Colonic mucosa (tissue), 4 donors: ENCODE results near the gene TRPV6. TPM values are rescaled to one million over a fixed set of nuclear protein-coding genes. Genes with fewer than 3 reads are reported as not detected.

Experiments
- DNase-seq: peaks from one replicate; pipeline ENCODE4 v3.0.0-alpha.2; 2020
- H3K27ac ChIP-seq: fragments of 200-600 bp; one replicate; pipeline ENCODE4 v1.8.0; 2021
- H3K27me3 ChIP-seq: fragments of 200-600 bp; one replicate; pipeline ENCODE4 v1.8.0; 2021
- H3K36me3 ChIP-seq: fragments of 200-600 bp; one replicate; pipeline ENCODE4 v1.8.0; 2021
- H3K4me1 ChIP-seq: fragments of 200-600 bp; one replicate; pipeline ENCODE4 v1.8.0; 2021; ENCODE audit warnings: mild to moderate bottlenecking
- H3K4me3 ChIP-seq: fragments of 200-600 bp; one replicate; pipeline ENCODE4 v1.8.0; 2021
- H3K9ac ChIP-seq, 2 donors: one replicate each; pipeline ENCODE4 v1.7.0; 2013; ENCODE audit warnings: control low read depth in 2 of 2, low read depth in 2 of 2, low read length in 2 of 2
- H3K9me3 ChIP-seq: fragments of 200-600 bp; one replicate; pipeline ENCODE4 v1.8.0; 2021
- intact Hi-C: fragments of 100-400 bp; cut with DNase I; formaldehyde crosslinking; loops from one replicate; pipeline ENCODE4 v1.14.1; 2022
- total RNA-seq, 2 donors: library from RNA; stranded (reverse); fragmentation: NEBNext Ultra II Directional in 1 of 2; extraction: Animal tissue kit (Norgen Biotek cat#: 25700) in 1 of 2; gene quantifications; one replicate each; pipeline ENCODE4 v1.2.1, GENCODE V29; 2021
- TF ChIP-seq, protein P1 (sequence below): fragments of 200-600 bp; IDR thresholded peaks from one replicate; pipeline ENCODE4 v1.8.0; 2022; ENCODE audit warnings: antibody characterized with exemption, mild to moderate bottlenecking
- donor health status: healthy.
- donor health status: DM: no; HTN: no; CAD: no.
- donor health status: DM: no; HTN: no; CAD: no.

TRPV6 gene
- total RNA-seq, result under 1 TPM; 0.05 to 0.61 TPM

DNA sequence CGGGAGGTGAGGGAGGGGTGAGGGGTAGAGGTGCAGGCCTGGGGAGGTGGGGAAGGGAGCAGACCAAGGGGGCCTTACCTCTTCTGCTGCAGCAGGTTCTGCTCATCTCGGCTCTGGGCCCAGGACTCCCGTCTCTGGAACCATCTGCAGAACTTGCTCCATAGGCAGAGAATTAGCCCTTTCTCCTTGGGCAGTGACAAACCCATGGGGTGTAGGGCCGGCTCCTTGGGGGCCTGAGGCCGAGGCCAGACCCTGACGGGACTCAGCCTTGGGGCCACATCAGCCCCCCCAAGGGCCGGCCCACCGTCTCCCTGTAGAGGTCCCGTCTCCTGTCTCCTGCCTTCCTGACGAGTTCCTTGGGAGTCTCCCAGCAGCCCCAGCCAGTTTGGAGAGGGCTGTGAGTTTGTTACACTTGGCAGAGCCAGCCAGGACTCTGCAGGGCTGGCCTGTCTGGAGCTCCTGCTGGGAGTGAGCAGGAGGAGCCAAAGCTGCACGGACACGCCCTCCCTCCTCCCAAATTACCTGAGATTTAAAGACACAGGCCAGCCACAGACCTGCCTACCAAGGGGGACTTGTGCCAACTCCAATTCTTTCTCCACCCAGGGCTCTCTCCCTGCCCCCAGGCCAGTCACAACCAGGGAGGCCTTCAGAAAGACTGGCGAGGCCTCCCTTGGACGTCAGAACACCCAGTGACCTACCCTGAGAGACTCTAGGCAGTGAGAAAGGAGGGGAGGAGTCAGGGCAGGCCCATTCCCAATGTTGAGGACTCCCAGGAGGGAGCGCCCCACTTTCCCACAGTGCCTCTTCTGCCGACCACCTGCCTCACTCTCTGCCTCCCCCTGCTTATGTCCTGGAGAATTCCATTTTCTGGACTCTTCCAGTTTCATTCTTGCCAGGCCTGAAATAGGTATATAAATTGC, at the start of gene TRPV6:
Gene TRPV6, minus strand, starts transcription at position 435 of the 920 bp plus-strand sequence.
- TF ChIP-seq, protein P1, sequence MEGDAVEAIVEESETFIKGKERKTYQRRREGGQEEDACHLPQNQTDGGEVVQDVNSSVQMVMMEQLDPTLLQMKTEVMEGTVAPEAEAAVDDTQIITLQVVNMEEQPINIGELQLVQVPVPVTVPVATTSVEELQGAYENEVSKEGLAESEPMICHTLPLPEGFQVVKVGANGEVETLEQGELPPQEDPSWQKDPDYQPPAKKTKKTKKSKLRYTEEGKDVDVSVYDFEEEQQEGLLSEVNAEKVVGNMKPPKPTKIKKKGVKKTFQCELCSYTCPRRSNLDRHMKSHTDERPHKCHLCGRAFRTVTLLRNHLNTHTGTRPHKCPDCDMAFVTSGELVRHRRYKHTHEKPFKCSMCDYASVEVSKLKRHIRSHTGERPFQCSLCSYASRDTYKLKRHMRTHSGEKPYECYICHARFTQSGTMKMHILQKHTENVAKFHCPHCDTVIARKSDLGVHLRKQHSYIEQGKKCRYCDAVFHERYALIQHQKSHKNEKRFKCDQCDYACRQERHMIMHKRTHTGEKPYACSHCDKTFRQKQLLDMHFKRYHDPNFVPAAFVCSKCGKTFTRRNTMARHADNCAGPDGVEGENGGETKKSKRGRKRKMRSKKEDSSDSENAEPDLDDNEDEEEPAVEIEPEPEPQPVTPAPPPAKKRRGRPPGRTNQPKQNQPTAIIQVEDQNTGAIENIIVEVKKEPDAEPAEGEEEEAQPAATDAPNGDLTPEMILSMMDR, result no peak
- intact Hi-C loops, result no loop called here
- H3K4me1 ChIP-seq, result no peaks in the 10 kb centered on the region
- H3K36me3 ChIP-seq, result no peaks in the 10 kb centered on the region
- DNase-seq, result peak; percentile 35
- H3K9me3 ChIP-seq, result no peaks in the 10 kb centered on the region
- H3K27ac ChIP-seq, result no peak within 1 kb of the TSS
- no peaks in the 10 kb centered on the region for H3K27me3 ChIP-seq
- no peak within 1 kb of the TSS for H3K4me3 ChIP-seq
- H3K9ac ChIP-seq, result no peak within 1 kb of the TSS

DNA sequence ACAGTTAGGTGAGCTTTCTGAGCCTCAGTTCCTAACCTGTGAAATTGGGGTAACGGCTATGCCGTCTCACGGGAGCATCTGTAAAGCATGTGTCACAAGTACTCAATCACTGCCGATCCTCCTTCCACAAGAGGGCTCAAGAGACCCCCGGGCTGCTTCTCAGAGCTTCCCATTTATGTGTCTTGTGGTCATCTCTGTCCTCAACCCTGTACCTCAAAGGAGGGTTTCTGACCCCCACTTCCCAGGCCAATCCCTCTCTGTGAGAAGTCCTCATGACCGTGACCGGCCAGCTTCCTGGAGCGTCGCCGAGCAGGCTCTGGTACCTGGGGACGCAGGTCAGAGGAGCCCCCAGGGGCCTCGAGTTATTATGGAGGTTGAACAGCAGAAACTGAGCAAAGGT, 48.5 kb upstream of the TRPV6 start:
- H3K27ac ChIP-seq, result no peak overlapping the region
- no peak overlapping the region for H3K9ac ChIP-seq
- no peak overlapping the region for H3K4me3 ChIP-seq
- H3K27me3 ChIP-seq, result no peaks in the 10 kb centered on the region
- no peaks in the 10 kb centered on the region for H3K9me3 ChIP-seq
- TF ChIP-seq, protein P1, result no peak
- H3K36me3 ChIP-seq, result no peaks in the 10 kb centered on the region
- no peaks in the 10 kb centered on the region for H3K4me1 ChIP-seq
- no peak for DNase-seq
- intact Hi-C loops, result no loop called here

DNA sequence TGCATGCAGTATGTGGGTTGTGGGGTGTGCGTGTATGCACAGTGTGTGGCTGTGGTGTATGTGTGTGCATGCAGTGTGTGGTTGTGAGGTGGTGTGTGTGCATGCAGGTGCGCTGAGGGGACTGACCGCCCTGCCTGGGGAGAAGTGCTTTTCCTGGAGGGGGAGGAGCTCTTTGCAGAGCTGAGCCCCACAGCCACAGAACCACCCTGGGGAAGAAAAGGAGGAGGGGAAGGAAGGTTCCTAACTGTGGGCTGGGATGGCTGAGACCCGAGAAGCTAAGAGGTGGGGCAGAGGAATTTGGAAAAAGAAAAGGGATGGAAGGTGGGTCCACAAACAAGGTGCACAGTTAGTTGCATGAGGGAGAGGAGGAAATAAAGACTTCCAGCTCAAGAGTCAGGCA, 48.1 kb upstream of the TRPV6 start, which contains the start of gene TRPV5:
Gene TRPV5, minus strand, starts transcription at position 123 of the 400 bp plus-strand sequence. CDS start 287 bp downstream, outside the sequence.
- intact Hi-C loops, result no loop called here

DNA sequence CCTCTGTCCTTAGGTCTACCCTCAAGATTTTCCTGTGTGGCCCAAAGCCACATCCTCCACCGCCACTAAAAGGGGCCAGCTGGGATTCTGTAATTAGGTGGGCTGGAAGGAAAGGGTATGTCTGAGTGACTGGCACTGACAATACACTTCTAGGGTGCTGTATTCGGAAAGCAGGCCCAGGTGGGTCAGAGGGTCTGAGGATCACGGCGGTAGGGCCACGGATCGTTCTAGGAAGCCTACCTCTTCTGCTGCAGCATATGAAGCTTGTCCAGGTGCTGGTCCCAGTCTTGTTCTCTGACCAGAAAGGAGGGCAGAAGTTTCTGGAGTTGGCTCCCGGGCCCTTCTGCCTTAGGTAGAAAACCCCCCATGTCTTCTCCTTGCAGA, 47.5 kb upstream of the TRPV6 start:
- Histone ChIP-seq H3K27ac (no peak overlapping the region), H3K9me3 (no peaks in the 10 kb centered on the region), H3K27me3 (no peaks in the 10 kb centered on the region)

More for the DNA sequence above, 48.1 kb upstream of the TRPV6 start, which contains the start of gene TRPV5:
- no peak within 1 kb of the TSS for H3K4me3 ChIP-seq
- H3K36me3 ChIP-seq, result no peaks in the 10 kb centered on the region
- no peaks in the 10 kb centered on the region for H3K9me3 ChIP-seq
- TF ChIP-seq, protein P1, result no peak
- DNase-seq, result no peak
- no peak within 1 kb of the TSS for H3K27ac ChIP-seq
- no peaks in the 10 kb centered on the region for H3K27me3 ChIP-seq
- H3K4me1 ChIP-seq, result no peaks in the 10 kb centered on the region
- H3K9ac ChIP-seq, result no peak within 1 kb of the TSS

DNA sequence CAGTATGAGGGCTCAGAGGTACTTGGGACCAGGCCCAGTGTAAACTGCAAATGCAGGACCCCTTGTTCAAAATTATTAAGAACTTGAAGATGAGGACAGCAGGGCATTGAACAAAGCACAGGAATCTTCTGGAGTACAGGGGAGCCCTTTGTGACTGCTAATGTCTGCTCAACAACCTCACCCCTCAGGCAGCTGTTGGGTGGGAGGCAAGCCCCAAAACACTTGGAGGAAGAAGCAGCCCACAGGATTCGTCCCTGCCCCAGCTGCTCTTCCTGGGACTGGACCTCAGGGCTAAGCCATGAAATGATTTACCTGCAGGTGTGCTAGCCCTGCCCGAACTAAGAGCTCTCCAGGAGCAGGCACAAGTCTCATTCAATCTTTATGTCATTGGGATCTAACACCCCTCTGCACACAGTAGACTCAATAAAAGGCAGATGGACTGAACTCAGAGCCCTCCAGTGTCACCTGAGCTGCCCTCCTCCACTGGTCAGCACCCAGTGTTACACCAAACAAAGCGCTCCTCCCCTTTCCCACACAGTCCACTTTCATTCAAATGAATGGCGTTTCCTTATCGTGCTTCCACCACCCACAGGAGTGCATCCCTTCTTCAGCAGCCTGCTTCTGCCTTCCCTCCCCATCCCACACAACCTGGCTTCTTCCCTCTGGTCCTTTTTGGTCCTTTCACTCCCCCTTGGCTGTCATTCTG, 47.0 kb upstream of the TRPV6 start:
- TF ChIP-seq, protein P1, result no peak
- H3K9ac ChIP-seq, result no peak overlapping the region
- H3K27me3 ChIP-seq, result no peaks in the 10 kb centered on the region
- no peaks in the 10 kb centered on the region for H3K4me1 ChIP-seq
- H3K4me3 ChIP-seq, result no peak overlapping the region
- no peak overlapping the region for H3K27ac ChIP-seq
- DNase-seq, result no peak
- H3K36me3 ChIP-seq, result no peaks in the 10 kb centered on the region
- intact Hi-C loops, result no loop called here
- no peaks in the 10 kb centered on the region for H3K9me3 ChIP-seq

More for the DNA sequence above, 47.5 kb upstream of the TRPV6 start:
- intact Hi-C loops, result no loop called here
- TF ChIP-seq, protein P1, result no peak
- no peaks in the 10 kb centered on the region for H3K4me1 ChIP-seq
- no peak overlapping the region for H3K4me3 ChIP-seq
- H3K36me3 ChIP-seq, result no peaks in the 10 kb centered on the region
- DNase-seq, result no peak
- no peak overlapping the region for H3K9ac ChIP-seq
